NCI-H1694 (cell line): ENCODE measurements around the gene SH3RF1.

Experiments used
- DNase-seq: peaks from one replicate; lab custom pipeline; 2025; lab: John Stamatoyannopoulos, UW

The SH3RF1 gene

DNA sequence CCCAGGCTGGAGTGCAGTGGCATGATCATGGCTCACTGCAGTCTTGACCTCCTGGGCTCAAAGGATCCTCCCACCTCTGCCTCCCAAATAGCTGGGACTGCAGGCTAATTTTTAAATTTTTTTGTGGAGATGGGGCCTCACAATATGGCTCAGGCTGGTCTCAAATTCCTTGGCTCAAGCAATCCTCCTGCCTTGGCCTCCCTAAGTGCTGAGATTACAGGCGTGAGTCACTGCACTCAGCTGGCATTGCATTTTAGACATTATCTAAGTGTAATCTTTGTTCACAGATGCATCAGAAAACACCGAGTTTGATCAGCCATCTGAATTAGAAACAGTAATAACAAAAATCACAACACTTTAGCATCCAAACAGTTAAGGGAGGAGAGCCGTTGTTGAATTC lies 207.3 kb downstream of the SH3RF1 start:
- DNase-seq: no peak

DNA sequence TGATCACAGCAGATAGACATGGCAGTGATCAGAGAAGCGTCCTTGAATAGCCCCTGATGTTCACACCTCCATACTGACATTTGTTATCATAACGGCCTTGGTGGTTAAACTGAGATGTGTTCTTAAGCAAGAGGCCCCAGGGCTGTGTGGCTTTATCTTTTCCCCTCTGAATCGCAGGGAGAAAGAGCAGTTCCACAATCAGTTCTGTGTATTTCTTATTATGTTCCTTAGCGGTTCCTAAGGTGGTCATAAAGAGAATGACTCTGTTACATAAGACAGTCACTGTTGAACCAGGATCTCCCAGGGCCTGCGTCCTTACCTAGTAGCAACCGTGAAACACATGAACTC lies 207.9 kb downstream of the SH3RF1 start:
- no peak for DNase-seq

DNA sequence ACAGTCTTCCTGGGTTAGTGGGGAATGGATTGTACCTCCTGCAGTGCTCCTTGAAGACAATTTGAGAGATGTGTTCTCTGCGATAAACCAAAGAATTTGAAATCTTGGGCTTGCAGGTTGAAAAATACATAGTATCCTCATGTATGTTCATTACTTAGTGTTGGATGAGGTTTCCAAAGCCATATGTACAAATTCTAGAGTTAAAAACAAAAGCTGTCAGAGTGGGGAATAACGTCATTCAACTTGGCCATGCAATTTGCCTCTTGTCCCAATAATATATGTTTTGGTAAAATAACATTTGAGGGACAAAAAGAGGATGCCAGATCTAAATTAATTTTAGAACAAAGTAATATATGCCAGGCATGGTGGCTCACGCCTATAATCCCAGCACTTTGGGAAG lies 209.4 kb downstream of the SH3RF1 start:
- no peak for DNase-seq

DNA sequence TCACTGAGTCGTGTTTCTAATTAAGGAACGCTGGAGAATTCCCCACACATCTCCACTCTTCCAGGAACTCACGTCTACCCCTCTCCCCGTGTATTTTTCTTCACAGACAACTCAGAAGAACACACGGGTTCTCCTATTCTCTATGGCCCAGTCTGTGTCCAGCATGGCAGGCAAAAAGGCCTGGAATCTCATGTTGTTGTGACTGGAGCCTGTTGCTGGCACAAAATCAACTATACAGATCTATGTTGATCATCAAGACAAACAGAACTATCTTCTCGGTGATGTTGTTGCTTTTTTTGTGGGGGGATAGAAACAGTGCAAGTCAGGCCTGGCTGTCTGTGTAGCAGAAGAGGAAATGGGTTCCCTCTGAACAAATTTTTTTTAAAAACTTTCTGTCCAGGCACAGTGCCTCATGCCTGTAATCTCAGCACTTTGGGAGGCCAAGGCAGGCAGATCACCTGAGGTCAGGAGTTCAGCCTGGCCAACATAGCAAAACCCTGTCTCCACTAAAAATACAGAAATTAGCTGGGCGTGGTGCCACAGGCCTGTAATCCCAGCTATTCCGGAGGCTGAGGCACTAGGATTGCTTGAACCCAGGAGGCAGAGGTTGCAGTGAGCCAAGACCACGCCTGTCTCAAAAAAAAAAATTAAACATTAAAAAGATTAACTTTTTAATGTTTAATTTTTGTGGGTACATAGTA lies 210.2 kb downstream of the SH3RF1 start:
- no peak for DNase-seq

DNA sequence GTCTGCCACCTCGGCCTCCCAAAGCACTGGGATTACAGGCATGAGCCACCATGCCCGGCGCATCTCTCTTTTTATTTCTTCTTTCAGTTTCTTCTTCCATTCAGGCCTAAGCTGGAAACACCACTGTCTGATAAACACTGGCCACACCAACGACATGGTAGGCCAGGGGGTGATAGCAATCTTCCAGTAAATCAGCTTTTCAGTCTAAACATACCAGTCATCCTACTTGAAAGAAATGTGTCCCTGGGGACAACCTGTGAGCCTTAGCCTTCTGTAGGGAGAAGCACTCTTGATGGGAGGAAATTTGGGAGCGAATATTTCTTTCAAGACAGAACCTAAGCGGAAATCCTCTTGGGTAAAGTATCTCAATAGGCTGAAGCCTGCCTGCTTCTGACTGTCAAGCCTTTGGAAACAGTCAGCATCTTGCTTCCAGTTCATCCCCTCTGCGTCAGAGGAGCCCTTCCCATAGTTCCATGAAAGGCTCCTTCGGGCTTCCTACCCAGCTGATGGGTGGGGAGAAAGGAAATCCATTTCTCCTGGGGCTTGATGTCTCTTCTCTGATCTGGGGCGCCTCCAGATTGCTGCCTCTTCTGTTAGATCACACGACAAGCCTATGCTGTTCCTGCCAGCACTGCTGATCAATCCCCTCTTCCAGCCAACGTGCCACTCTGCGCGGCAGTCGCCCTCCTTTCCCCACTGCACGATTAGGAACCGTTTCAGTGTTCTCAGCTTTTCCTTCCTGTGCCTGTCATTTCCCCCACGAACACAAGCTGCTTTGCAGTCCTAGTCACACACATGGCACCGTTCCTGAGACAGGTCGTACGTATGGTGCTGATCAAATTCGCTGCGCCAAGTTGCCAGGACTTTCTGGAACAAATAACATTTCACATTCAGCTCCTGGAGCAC lies 211.2 kb downstream of the SH3RF1 start:
- no peak for DNase-seq

DNA sequence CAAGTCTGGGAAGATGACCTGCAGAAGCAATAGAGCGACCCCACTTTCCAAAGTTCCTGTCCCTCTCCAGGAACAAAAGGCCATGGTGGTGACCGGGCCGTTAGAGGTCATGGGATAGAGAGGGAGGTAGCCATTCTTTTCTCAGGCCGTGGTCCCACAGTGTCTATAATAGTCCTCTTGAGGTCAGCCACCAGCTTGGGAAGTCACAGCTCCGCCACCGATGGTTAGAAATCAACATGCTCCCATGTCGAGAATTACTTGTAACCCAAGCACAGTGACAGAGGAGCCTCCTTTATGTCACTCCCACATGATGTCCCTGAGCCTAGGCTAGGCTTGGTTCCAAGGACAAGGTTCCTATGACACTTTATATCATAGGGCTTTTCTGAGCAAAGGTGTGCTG lies 212.4 kb downstream of the SH3RF1 start:
- DNase-seq: no peak

DNA sequence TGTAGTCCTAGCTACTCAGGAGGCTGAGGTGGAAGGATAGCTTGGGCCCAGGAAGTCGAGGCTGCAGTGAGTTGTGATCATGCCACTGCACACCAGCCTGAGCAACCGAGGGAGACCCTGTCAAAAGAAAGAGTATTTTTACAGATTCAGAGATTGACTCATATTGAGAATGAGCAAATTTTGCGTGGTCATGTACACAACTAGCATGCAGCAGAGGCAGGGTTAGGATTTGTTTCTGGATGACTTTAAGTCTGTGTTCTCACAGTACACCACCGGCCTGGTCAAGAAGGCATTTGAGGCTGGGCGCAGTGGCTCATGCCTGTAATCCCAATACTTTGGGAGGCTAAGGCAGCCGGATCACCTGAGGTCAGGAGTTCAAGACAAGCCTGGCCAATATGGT lies 215.9 kb downstream of the SH3RF1 start:
- no peak for DNase-seq

DNA sequence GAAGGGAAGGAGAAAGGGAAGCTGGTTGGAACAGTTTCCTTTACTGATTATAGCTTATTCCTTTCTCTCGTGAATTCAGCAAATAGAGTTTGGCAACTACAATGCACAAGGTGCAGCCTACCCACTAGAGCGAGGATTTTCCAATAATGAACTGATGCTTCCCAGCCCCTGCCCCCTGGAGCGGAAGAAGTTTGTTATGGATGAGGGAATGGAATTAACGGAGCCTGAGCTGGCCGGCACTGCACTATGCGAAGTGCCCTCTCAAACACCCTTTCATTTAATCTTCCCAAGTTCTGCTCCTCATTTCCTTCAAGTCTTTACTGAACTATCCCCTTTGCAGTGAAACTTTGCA lies 218.2 kb downstream of the SH3RF1 start:
- no peak for DNase-seq

DNA sequence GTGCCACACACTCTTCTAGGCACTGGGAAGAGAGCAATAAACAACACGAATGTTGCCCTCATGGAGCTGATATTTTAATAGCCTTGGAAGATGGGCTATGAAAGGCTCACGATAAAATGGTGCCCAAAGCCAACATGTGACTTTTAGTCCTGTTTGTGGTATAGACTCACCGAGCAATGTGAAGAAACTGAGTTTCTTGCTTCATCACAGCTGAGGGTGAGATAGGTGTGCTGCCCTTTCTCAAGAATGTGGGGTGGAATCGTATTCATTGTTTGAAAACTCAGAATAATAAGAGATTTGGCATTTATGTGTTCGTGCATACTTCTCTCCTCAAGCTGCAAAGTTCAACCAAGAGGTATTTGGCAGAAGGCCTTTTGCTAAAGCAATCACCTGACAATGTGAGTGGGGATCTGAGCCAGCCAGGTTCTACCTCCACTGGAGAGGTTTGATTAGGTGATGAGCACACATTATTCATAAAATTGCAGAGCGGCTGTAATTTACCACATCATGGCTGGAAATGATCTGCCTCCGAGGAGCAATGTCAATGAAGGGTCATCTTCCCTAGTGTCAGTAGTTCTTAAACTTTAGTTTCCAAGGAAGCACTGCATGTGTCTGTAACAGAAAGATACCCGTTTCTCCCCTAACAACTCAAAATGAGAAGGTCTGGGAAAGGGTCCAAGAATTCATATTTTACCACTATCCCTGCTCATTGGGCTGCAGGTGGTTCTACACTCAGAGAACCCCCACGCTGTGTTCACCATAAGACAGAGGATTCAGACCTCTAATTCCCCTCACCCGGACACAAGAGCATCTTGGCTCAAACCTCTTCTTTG lies 218.8 kb downstream of the SH3RF1 start:
- DNase-seq: no peak

DNA sequence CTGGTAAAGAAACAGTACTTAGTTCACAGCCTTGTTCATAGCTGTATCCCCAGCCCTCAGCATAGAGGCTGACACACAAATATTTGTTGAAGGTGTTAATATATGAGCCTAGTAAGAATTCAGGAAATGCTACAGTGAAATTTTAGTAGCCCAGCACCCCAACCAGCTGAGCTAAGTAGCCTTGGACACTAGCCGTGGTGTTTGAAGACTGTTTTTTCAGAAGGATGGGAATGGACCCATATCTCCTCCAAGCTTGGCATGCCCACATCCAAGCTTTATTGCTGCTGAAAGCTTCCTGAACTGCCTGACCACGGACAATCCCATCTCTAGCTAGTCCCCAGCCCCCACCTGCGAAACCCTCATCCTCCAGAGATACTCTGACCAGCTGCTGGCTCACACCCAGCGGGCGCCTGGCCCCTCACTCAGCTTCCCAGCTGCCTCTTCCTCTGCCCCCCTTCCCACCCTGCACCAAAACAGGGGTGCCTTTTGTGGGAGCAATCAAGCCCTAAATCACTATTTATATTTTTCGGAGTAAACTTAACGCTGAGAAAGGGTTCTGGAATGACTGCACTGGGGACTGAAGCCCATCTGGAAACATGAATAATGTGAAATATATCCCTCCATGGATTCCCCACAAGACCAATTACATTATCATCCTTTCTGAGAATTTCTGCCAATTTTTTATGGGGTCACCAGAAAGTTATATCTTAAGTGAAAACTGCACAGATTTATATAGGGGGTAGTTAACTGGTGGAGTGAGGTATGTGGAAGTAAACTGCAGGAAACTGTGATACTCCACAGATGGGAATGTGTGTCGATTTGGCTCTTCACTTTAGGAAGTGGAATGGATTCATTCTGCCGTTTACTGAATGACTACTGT lies 219.6 kb downstream of the SH3RF1 start:
- DNase-seq: no peak

DNA sequence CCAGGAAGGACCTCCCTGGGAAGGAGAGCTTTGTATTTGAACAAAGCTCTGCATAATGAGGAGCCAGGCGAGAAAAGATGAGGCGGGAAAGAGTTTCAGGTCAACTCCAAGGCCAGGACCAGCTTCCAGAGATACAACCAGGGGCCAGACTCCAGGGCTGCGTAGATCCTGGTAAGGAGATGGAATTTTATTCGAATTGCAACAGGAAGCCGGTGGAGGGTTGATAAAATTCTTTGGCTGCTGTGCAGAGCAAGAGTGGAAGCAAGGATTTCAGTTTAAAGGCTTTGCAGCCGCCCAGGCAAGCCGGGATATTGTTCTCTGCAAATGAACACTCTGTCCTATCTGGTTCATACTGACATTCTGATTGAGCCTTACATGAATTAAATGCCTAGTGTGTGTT lies 220.5 kb downstream of the SH3RF1 start:
- no peak for DNase-seq

DNA sequence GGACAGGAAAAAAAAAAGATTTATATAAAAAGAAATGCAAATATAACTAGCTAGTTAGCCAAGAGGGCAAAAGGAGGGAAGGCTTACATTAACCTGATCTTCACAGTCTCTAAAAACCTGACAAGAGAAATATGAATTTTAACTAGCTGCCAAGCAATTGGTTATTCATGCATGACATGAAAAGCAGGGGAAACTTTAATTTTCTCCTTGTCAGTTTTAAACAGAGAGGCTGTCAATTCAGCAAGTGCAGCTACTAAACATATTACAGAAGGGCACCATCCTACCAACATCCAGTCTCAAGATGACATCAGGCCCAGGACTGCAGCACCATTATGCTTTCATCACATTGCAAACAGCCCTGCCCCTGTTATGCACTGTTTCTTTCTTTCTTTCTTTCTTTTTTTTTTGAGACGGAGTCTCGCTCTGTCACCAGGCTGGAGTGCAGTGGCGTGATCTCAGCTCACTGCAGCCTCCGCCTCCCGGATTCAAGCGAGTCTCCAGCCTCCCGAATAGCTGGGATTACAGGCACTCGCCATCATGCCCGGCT lies 221.8 kb downstream of the SH3RF1 start:
- no peak for DNase-seq

DNA sequence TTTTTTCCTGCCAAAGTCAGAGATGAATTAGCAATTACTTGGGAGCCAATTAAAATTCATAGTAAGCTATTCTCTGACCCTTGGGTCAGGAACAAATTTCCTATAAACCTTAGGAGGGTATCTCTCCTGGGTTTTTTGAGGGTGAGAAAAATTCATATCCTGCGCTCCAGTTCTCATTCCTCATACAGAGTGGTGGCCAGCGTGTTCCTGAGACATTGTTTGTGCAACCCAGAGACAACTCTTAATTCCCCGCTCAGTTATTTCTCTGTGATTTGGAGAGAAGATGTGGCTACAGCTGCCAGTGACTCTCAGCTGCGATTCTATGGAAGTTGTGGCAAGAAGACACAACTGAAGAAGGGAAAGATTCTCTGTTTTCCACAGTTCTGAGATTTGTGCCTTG lies 222.8 kb downstream of the SH3RF1 start:
- DNase-seq: no peak

DNA sequence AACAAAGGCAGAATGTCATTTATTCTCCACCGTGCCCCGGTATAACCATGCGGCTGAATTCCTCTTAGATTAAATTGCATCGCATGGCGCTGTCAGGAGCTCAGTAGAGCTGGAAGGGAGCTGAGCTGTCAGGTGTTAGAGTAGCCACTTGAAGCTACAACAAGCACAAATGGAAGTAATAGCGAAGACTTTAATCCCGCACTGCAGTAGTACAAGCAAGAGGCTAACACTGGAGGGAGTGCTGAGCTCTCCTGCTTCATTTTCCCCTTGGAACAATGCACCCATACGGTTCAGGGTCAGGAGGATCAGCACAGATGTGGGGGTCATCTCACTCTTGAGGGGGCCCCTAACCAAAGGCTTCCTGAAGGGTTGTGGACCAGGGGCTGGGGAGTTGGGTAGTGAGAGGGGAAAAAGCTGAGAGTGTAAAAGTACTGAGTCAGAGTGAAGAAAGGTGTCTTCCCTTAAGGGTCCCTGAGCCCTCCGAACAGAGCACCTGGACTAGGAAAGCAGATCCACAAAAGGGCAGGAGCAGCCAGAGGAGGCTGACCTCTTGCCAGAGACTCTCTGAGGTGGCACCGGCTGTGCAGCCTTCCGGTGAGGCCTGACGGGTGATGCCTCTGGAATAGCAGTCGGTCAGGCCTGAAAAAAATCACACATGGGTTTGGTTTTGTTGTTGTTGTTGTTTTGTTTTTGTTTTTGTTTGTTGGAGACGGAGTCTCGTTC lies 224.7 kb downstream of the SH3RF1 start:
- DNase-seq: no peak

DNA sequence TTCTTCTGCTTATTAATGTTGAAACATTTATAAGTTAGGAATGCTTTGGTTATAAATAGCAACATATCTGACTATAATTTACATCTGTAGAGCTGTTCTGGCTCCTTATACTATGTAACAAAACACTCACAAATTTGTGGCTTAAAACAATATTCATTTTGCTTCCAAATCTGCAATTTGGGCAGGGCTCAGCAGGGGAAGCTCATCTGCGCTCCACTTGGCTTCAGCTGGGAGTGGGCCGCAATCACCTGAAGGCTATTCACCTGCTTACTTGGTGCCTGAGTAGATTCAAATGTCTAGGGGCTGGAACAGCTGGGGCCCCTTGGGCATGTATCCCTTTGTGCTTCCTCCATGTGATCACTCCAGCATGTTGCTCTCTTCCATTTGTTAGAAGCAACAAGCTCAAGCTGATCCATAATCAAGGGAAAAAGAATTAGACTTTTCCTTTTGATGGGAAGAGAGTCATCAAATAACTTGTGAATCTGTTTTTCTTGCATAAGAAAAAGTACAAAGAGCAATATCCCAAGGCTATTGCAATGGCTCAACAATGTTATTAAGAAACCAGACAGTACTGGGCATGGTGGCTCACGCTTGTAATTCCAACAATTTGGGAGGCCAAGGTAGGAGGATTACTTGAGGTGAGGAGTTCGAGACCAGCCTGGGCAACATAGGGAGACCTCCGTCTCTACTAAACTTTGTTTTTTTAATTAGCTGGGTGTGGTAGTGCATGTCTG lies 225.9 kb downstream of the SH3RF1 start:
- no peak for DNase-seq
